Pancreas (tissue), 10 donors: Measurements from ENCODE around the gene KIAA0825. TPM values are rescaled to one million over a fixed set of nuclear protein-coding genes. Genes with fewer than 3 reads are reported as not detected.

ENCODE experiments used
- ATAC-seq, 4 donors: fragments of 200-7000 bp; cut with Tn5 transposase; one replicate each; pipeline versions ENCODE4 v1.8.0 to v1.9.1; 2020; ENCODE audit warnings: mild to moderate bottlenecking in 4 of 4, moderate library complexity in 4 of 4
- DNase-seq, 6 donors: peaks; one replicate each; pipeline ENCODE4 v3.0.0-alpha.2; 2020
- FAIRE-seq: peaks from 2 replicates; lab custom pipeline; 2012; peaks lifted over from hg19 to GRCh38; lab: Jason Lieb, UNC
- H3K27ac ChIP-seq, 4 donors: fragments of 200-600 bp; sonication (generic); 1 replicate in 3 of 4; 2 replicates in 1 of 4; pipeline versions ENCODE4 v1.5.0 to v1.8.0; 2020
- H3K27me3 ChIP-seq, 4 donors: fragments of 200-600 bp; one replicate each; pipeline ENCODE4 v1.8.0; 2021
- H3K36me3 ChIP-seq, 3 donors: fragments of 200-600 bp; sonication (generic) in 1 of 3; one replicate each; pipeline versions ENCODE4 v1.5.0 to v1.8.0; 2020 to 2021
- H3K4me1 ChIP-seq, 3 donors: fragments of 200-600 bp; one replicate each; pipeline ENCODE4 v1.8.0; 2021
- H3K4me3 ChIP-seq, 4 donors: fragments of 200-600 bp; sonication (generic) in 2 of 4; one replicate each; pipeline versions ENCODE4 v1.5.0 to v1.8.0; 2020 to 2021
- H3K9me3 ChIP-seq, 4 donors: fragments of 200-600 bp; one replicate each; pipeline ENCODE4 v1.8.0; 2021
- WGBS, 2 donors: extraction: QIAGEN DNeasy Blood & Tissue Kit; methylation state at CpG; one replicate each; pipeline ENCODE4 v1.1.7; 2013; 5-methylcytosine and 5-hydroxymethylcytosine counted together
- intact Hi-C, 3 donors: fragments of 100-400 bp; cut with DNase I; formaldehyde crosslinking; loops; one replicate each; pipeline versions ENCODE4 v1.11.1 to v1.14.2; 2022
- polyA plus RNA-seq, 2 donors: library from polyadenylated mRNA; stranded (reverse); fragments of 200-250 nt; gene quantifications; one replicate each; pipeline ENCODE4 v1.2.3, GENCODE V29; 2013
- total RNA-seq, 6 donors: library from RNA; stranded (reverse); fragmentation: NEBNext Ultra II Directional in 4 of 6; extraction: Animal tissue kit (Norgen Biotek cat#: 25700) in 4 of 6; gene quantifications; one replicate each; pipeline versions ENCODE4 v1.2.1 to v1.2.4, GENCODE V29; 2021 to 2023
- TF ChIP-seq, protein P1 (sequence below), 4 donors: fragments of 200-600 bp; sonication (generic) in 3 of 4; IDR thresholded peaks; one replicate each; pipeline versions ENCODE4 v1.5.0 to v1.8.0; 2021; ENCODE audit warnings: antibody characterized with exemption in 4 of 4
- donor health status: healthy with polysubstance abuse.
- donor health status: DM: no; HTN: no; CAD: no; lungs with moderate emphysema.
- donor health status: DM: no; HTN: no; CAD: no.
- donor health status: control.
- donor health status: control.
- donor health status: Bipolar disorder and iron deficiency.
- donor health status: DM: yes; HTN: yes; CAD: no.
- donor health status: DM: no; HTN: no; CAD: no.
- donor health status: DM: no; HTN: no; CAD: no.
- donor health status: DM: yes; HTN: yes; CAD: no.

The KIAA0825 gene
- total and polyA plus RNA-seq, 8 donors, result 0.33 to 3.1 (median 2.0) TPM

DNA sequence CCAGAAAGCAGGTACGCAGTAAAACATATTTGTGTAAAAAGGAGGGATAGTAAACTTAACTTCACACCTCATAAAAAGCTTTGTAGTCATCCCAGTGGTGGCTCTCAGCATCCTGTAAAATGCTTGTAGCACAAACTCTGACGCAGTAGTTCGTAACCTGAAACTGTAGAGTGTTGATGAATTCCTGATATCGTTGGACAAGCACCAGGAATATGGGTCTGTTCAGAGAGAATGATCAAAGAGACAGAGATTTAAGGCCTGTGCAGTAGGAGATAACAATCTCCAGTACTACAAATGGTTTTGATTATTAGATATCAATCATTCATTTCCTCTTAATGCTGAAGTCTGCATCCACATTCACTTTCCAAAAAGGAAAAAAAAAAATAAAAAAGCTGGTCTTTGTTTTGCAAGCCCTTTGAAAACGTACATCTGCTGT, 148.5 kb downstream of the KIAA0825 start:
- intact Hi-C loops, result no loop called here
- no peak for DNase-seq

GRCh38 chr5:94467954-94468930, 150.2 kb downstream of the KIAA0825 start:
- Histone ChIP-seq H3K36me3 (no peaks in the 10 kb centered on the region), H3K27ac (no peak overlapping the region), H3K9me3 (no peaks in the 10 kb centered on the region), H3K4me3 (no peak overlapping the region), H3K27me3 (no peaks in the 10 kb centered on the region), H3K4me1 (no peaks in the 10 kb centered on the region)
- DNase-seq, result no peak
- no peak for FAIRE-seq
- TF ChIP-seq, protein P1, sequence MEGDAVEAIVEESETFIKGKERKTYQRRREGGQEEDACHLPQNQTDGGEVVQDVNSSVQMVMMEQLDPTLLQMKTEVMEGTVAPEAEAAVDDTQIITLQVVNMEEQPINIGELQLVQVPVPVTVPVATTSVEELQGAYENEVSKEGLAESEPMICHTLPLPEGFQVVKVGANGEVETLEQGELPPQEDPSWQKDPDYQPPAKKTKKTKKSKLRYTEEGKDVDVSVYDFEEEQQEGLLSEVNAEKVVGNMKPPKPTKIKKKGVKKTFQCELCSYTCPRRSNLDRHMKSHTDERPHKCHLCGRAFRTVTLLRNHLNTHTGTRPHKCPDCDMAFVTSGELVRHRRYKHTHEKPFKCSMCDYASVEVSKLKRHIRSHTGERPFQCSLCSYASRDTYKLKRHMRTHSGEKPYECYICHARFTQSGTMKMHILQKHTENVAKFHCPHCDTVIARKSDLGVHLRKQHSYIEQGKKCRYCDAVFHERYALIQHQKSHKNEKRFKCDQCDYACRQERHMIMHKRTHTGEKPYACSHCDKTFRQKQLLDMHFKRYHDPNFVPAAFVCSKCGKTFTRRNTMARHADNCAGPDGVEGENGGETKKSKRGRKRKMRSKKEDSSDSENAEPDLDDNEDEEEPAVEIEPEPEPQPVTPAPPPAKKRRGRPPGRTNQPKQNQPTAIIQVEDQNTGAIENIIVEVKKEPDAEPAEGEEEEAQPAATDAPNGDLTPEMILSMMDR (IDR thresholded peaks at IDR 0.05), result no peak
- WGBS, 2 donors, result 87 to 92% methylated on average over 5 of the region's 5 CpGs
- ATAC-seq, result no peak
- intact Hi-C loops, result no loop called here

More for the DNA sequence above, 148.5 kb downstream of the KIAA0825 start:
- H3K36me3 ChIP-seq, result no peaks in the 10 kb centered on the region
- ATAC-seq, result no peak
- H3K27ac ChIP-seq, result no peak overlapping the region
- no peak for FAIRE-seq
- TF ChIP-seq, protein P1 (IDR thresholded peaks at IDR 0.05), result no peak
- H3K27me3 ChIP-seq, result no peaks in the 10 kb centered on the region
- no peak overlapping the region for H3K4me3 ChIP-seq
- 73 to 75% methylated on average over 5 of the region's 5 CpGs for WGBS, 2 donors
- H3K9me3 ChIP-seq, result no peaks in the 10 kb centered on the region
- no peaks in the 10 kb centered on the region for H3K4me1 ChIP-seq

GRCh38 chr5:94467346-94467953, 151.0 kb downstream of the KIAA0825 start:
- 93 to 96% methylated on average over 3 of the region's 3 CpGs for WGBS, 2 donors
- Histone ChIP-seq H3K4me1 (no peaks in the 10 kb centered on the region), H3K9me3 (no peaks in the 10 kb centered on the region), H3K27ac (no peak overlapping the region), H3K4me3 (no peak overlapping the region), H3K36me3 (no peaks in the 10 kb centered on the region), H3K27me3 (no peaks in the 10 kb centered on the region)
- ATAC-seq (no peak), FAIRE-seq (no peak), DNase-seq (no peak)
- TF ChIP-seq, protein P1 (IDR thresholded peaks at IDR 0.05), result no peak
- intact Hi-C loops, result no loop called here

DNA sequence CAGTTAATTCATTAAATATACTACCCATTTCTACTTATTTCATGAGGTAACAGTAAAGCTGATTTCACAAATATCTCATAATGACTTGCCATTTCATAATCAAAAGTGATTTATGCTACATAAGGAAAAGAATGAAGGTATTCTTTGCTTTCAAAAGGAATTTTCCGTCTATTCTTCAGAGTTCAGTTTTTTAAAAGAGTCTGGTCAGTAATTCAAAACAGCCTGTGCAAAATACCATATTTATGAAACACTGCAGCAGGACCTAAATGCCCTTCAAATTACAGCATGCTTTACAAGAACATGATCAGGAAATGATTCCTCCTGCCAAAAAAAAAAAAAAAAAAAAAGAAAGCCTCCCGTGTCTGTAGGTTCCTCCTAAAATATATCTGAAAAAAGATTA, 154.7 kb downstream of the KIAA0825 start:
- DNase-seq (no peak), FAIRE-seq (no peak), ATAC-seq (no peak)
- WGBS, 2 donors, result 51 to 61% methylated on average over 2 of the region's 2 CpGs
- intact Hi-C loops, result no loop called here
- Histone ChIP-seq H3K4me1 (no peaks in the 10 kb centered on the region), H3K9me3 (no peaks in the 10 kb centered on the region), H3K4me3 (no peak overlapping the region), H3K27ac (no peak overlapping the region), H3K27me3 (no peaks in the 10 kb centered on the region), H3K36me3 (no peaks in the 10 kb centered on the region)
- TF ChIP-seq, protein P1 (IDR thresholded peaks at IDR 0.05), result no peak
